HG03135 (cell line): ENCODE measurements around the gene DNMT3A.

Source experiments
- ATAC-seq: cut with Tn5 transposase; IDR thresholded peaks from one replicate; pipeline ENCODE4 v1.9.1; 2021; ENCODE audit warnings: mild to moderate bottlenecking, moderate library complexity; ENCODE audit not compliant: unreplicated experiment

Gene DNMT3A

DNA sequence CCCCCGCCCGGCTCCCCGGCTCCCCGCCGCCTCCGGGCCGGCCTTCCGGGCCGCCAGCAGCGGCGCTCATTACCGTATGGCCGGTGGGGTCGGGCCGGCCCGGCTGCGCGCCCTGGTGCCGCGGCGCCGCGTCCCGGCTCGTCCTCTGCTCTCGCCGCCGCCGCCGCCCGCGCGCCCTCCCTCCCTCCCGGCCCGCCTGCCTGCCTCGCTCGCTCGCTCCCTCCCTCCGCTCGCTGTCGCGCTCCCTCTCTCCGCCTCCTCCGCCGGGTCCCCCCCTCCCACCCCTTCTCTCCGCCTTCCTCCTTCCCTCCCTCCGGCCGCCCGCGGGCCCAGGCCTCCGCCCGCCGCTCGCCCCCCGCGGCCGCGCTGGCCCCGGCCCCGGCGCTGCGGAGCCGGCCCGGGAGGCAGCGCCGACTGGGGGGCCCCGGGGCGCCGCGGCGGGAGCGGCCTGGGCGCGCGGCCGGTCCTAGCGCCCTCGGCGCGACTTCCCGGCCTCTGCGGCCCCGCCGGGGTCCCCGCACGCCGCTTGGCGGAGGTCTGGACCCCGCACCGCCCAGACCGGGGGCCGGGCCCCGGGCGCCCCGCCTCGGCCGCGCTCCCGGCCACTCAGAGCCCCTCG is at the start of gene DNMT3A:
Gene DNMT3A, minus strand, starts transcription at position 173 of the 619 bp plus-strand sequence. CDS start 27,941 bp downstream, outside the sequence.
- peak; percentile 35 for ATAC-seq

DNA sequence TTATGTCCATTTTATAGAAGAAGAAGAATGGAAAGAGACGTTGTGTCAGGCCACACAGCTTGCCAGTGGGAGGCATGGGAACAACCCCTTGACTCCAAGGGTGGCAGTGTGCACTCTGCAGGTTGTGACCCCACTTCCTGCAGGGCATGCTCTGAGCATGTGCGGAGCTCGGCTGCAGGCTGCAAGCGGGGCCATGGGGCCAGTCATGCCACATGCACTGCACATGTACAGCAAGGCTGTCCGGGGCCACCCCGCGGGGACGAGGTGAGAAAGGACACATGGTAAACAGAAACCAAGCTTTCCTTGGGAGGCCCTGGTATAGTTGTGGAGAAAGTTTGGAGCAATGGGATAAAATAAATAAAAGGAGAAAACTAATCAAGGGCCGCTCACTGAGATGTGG is 47.4 kb upstream of the DNMT3A start:
- no peak for ATAC-seq

DNA sequence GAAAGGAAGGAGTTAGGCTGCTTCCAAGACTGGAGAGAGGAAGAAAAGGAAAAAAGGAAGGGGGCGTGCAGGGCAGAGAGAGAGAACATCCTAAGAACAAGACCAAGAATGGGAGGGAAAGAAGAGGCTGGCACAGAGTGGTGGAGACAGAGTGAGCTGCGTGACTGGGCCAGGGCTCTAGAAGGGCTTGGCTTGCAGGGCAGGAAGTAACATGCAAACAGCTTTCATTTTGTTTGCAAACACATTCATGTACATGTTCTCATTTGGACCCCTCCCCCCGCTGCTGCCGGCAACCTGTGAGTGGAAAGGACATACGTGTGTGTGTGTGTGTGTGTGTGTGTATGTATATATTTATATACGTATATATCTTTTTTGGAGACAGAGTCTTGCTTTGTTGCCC is 46.8 kb upstream of the DNMT3A start:
- no peak for ATAC-seq

DNA sequence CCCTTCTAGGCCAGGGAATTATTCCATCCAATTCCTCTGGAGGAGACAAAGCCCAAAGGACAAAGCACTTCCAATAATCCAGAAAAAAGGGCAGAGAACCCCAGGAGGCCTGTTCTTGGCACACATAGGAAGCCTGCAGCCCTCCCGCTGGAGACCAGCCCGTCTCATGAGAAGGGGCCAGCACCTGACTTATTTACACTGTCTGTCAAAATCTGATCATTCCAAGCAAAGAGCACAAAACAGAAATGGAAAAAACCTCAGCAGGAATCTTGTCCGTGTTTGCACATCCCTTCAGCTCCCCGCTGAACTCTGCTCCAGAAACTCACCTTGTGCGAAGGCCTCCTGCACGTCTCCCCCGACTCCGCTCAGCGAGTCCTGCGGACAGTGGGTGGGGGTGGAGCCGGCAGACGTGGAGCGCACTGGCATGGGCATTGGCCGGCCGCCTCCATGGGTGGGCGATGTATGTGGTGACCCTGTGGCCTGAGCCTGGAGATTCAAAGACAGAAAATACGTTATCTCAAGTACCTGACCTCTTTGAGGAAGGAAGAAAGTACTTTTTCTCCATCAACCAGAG is 46.2 kb upstream of the DNMT3A start:
- ATAC-seq, result no peak

DNA sequence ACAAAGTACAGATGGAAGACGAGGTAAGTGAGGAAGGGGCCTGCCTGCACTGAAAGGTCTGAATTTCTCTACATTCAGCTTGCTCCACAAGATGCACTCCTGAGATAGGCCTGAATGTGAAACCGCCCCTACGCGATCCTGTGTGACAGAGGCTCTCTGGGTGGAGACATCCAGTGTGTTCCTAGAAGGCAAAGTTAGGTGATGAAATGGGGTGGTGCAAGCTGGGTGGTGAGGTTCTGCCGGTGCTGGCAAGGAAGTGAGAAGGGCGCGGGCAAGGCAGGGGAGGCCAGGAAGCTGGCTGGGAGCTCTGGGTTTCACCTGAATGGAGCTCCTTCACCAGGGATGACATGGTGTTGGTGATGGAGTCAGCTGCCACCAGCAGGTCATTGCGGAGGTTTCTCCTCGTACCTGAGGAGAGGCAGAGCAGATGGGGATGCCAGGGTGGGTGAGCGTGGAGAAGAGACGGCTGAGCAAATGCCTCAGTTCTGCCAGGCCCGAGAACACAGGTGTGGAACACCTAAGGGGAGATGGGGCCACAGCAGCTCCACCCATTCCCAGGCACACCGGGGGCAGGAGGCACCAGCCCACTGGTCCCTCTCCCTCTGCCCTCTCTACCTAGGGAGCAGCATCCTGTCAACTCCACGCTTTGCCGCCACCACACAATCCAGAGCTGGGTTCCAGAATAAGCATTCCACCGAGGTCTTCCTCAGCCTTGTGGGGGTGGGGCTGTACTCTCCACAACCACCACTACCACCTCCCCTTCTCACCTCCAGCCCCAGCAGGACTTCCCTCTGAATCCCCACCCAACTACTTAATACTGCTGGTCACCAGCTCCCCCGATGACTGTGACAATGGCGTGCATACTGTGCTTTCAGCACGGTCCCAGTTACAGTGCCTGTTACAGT is 45.5 kb upstream of the DNMT3A start:
- ATAC-seq, result no peak

DNA sequence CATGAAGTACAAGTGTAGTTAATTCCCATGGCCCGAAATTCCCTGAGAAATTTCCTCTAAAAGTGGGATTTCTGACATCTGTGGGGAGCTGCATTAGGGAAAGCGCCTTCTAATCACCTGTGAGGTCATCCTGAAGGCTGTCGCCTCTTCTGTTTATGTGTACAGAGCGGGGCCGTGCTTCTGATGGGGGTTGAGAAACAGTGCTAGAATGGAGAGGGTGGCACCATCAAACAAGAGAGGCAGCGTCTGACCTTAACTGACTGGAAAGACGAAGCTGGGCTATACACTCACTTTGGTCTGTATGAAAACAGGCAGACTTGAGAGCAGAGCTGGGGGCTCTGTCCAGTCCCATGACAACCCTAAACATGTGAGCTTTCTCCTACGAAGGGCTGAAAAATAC is 44.2 kb upstream of the DNMT3A start:
- no peak for ATAC-seq

DNA sequence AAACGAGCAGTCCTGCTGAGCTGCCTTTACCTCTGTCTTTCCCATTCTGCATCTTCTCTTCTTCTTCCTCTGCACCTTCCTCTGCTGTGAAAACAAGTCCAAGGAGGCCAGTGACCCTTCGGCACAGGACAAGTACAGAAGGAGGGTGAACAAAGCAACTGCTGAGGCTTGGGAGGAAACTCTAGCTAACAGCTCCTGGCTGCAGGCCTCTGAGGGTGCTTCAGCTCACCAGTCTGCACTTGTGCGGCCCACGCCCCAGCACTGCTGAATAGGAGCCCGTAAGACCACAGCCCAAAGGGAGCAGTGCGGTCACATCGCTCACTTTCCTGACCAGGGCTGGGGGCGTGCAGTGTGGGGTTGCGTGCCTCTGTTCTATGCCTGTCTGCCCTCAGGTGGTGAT is 42.1 kb upstream of the DNMT3A start:
- ATAC-seq, result no peak

DNA sequence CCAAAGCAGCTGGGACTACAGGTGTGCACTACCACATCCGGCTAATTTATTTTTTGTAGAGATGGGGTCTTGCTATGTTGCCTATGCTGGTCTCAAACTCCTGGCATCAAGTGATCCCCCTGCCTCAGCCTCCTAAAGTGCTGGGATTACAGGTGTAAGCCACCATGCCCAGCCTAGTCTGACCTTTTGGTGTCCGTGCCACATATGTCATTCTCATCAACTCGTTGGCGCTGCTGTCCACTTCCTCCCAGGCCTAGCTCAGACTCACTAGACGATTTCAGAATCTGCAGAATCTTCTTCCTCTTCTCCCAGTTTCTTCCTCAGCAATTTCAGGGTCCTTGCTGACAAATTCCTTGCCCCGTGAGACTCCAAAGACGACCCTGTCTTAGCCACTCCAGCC is 39.8 kb upstream of the DNMT3A start:
- no peak for ATAC-seq

DNA sequence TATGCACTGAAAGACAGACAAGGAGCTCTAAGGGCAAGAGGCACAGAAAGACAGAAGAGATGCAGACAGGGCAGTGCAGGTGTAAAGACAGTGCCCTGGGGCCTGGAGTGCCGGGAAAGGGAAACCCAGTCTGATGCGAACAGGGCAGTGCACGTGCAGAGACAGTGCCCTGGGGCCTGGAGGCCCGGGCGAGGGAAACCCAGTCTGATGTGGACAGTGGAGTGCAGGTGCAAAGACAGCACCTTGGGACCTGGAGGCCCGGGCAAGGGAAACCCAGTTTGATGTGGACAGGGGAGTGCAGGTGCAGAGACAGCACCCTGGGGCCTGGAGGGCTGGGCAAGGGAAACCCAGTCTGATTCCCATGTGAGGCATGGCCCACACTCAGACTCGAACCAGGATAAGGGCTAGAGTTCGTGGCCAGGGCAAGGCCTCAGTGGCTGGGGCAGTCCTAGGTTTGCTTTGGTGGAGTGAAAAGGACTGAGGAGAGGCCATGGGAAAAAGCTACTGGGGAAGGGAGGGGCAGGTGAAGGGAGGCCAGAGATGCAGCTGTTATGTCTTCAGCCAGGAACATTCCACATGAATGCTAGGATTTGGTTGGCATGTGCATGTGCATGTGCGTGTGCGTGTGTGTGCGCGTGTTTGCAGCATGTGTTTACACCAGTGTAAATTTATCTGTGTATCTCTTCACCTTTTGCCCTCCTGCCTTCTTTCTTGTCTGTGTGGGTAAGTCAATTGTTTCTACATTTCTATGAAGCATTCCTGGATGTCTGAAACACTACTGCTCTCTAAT is 39.1 kb upstream of the DNMT3A start:
- no peak for ATAC-seq

DNA sequence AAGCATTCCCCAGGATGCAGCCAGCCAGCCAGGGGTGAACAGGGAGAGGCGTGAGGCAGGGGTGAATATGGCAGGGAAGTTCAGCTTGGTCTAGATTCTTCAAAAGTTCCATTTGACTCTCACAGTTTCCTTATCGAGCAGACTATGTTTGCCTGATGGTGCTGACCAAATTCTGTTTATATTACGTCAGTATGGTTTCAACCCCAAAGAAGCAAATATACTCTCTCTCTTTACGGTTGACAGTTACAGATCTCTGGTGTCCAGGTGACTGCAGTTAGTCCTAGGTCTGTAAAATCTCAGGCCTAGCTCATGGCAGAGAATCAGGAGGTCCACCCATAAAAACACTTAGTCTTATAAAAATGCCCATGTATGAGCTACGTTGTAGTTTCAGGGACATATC is 38.3 kb upstream of the DNMT3A start:
- no peak for ATAC-seq

DNA sequence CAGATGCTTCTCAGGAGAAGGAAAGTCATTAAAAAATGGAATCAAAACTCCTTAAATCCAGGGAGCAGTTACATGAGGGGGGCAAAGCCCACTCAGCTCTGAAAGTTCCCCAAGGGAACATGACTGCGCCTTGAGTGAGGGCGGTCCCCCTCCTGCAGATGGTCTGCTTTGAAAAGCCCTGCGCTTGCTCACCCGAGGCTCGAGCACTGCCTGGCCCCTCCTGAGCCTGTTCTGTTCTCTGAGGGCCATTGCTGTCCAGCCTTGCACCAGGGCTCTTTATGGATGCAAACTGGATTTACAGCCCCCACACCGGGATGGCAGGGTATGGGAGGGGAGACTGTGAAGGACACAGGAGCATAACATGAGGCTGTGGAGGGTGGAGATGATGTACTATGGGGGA is 37.8 kb upstream of the DNMT3A start:
- ATAC-seq, result no peak

DNA sequence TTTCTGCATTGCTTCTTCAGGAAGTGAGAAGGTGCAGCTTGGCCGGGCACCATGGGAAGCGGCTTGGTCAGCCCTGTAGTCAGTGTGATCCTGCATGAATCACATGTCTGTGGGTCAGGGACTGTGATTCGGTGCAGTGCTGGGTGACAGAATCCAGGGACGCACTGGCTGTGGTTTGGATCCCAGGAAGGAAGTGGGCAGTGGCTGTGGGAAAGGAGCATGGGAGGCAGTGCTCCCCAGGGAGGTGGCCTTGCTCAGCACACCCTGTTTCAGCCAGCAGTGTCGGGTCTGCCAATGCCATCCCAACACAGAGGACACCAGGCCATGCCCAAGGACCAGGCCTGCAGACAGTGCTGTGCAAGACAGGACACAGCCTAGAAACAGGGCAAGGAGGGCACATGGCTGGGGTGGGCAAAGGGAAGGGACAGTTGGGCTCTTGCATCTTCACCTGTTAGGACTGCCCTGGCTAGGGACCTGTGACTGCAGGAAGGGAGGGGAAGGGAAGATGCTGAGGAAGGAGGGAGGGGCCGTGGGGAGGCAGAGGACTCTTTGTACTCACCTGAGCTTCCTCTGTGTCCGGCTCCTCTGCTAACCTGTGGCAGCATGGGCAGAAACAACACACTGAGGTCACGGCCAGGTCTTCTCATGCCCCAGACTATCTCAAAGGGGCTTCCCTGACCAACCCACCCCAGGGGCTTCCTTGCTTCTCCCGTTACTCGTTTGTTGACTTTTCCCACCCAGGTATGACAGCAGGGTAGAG is 37.2 kb upstream of the DNMT3A start:
- no peak for ATAC-seq

DNA sequence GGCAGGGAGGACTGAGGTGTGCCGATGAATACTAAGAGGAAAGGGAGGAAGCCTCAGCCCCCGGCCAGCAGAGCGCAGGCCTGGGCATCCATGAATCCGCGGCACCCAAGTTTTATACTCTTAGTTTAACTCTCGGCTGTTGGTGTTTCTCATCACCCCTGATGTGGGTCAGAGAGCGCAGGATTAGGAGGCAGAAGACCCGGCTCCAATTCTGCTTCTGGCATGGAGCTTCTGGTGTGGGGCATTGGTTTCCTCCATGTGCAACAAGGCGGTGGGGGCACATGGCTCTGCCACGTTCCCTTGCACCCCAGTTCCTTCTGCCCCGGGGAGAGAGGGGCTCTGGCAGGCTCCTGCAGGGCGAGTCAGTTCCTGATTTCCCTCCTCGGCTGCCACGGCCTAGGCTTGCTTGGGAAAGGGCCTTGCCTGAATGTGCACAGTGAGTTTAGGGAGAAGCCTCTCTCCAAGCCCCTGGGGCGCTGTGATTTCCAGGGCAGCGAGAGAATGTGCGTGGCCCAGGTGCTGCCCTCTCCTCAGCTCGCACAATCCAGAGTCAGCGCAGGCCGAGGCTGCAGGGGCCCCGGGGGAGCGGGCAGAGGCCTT is 36.2 kb upstream of the DNMT3A start:
- ATAC-seq, result no peak

DNA sequence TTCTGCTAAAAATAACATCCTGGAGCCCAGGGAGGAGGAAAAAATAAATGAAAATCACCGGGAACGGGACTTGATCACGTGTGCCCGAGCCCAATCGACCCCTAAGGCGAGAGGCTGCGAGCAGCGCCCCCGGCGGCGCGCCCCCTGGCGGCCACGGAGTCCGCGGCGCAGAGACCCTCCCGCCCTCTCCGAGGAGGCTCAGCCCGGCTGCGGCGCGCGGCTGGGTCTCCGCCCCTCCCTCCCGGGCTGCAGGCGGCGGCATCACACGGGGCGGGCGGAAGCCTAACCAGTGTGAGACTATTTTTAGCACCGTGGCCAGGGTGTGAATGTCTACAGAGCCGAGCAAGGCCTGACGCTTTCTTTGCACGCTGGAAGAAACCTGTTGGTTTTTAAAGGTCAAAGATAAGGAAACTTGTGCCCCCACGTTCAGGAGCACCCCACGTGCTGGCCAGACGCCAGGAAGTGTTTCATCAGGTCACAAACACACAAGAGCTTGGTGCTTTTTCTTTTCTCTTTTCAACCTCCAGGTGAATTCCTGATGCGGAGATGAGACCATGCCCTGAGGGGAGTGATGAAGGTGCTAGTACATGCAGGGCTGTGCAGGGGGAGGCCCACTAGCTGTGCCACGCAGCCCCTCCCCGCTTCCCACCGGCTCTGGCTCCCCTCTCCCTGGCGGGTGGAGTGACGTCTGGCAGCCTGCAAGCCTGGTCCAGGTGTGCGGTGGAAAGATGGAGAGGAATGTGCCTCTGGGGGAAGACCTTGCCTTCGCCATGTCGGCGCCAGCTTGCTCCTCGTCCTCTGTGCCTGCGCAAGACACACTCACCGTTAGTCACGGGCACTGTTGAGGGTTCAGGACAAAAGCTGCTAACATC is 35.3 kb upstream of the DNMT3A start:
- peak; percentile 91 for ATAC-seq

DNA sequence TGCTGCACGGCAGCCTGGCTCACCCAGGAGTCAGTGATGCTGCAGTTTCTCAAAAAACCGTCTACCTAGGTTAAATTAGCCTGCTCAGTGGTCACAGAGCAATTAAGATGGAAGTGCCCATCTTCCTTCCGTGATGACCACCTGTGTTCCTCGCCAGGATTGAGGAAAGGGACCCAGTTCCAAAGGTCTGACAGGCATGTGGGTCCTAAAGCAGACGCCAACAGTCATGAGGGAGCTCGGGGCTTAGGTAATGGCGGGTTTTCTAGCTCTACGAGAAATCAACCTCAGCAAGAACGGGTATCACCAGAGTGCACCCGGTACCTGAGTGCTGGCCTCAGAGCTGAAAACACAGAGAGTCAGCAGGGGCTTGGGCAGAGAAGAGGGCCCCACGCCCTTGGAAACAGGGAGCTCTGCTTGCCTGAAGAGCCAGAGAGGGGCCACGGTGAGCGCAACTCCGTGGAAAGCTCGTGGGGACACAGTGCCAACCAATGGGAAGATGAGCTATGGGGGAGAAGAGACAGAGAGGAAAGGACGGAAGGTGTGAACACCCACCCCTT is 34.3 kb upstream of the DNMT3A start:
- ATAC-seq, result no peak

DNA sequence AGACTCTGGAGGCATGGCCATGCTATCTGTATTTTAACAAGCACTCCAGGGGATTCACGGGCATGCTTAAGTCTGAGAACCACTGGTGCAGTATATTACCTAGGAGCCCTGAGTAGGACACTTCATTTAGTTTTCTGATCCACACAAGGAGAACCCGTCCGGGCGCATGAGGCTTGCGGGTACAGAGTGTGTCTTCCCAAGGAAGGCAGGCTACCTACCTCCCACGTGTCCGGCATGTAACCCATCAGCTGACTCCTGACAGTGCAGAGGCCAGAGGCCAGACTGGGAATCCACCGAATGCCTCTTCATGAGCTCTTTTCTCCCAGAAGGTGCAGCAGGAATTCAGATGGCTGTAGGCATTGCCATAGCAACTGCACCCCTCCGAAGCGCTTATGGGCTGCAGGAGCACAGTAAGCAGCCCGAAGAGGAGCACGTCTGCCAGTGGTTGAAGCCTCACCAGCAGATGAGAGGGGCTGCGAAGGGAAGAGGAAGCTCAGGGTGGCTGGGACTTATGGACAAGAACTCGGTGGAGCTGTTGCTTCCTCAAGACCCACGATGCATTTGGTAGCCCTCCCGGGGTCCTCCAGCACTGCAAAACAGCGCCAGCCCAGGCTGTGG is 33.8 kb upstream of the DNMT3A start:
- no peak for ATAC-seq

DNA sequence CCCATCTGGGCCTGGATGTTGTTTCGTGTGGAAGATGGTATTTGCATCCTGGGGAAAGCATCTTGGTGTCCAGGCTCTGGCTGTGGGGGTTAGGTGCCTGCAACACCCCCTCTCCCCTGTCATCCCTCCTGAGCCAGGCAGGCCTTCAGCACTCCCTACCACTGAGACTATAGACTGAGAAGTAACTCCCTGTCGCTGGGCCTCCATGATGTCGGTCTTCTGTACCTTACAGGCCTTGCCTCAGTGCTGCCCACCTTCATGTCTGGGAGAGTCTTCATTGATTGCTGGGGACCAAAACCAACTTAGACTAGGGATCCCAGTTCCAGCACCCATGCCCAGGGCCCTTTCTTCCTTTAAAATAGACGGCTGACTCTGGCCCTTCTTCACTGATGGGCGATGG is 33.1 kb upstream of the DNMT3A start:
- ATAC-seq, result no peak

DNA sequence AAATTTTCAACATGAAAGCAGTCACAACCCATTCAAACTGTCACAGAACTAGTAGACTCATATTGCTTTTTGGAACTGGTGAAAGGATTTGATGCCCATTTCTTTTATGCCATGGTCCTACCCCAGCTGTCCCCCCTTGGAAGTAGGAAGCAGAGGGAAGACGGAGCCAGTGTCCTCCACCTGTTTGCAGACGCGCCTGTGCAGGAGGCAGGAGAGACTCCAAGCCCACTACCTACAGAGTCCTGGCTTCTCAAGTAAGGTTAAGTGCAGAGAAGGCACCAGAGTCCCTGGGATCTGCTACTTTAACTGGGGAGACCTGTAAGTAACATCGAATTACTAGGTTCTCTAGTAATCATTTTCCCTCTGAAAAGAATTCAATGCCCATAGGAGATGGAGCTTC is 32.7 kb upstream of the DNMT3A start:
- no peak for ATAC-seq
